ENCODE data around the gene ABHD12B. TPM values are rescaled to one million over a fixed set of nuclear protein-coding genes. Genes with fewer than 3 reads are reported as not detected.

The ABHD12B gene
- total and polyA plus RNA-seq, 2 donors (not counting 3 experiments of a cell fraction or from before 2014, with no cell fraction given) = not detected

DNA sequence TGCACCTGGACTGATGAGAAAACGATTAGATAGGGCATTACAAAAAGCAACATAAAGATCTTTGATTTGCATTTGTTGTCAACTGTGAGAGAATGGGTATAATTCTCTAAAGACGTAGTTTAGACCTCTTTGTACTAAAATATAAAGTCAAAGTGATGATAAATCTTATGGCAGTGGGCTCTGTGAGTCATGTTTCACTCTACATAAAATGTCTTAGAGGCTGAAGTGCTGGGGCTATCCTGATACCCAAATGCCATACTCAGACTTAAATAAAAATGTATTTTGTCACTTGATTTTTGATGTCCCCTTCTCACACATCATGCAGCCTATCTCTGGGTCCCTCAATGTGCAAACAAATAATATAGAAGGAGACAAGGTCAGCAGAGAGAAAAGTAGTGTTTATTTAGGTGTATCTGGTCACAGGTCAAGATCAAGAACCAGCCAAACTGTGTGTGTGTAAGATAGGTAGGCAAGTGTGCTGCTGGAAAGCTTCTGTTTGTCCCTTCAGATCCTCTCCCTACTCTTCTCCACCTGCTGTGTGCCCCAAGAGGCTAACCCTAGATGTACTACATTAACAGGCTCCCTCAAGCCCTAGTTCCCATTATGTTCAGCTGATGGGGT is 33.9 kb upstream of the ABHD12B start:
- BruUV-seq (replicated peaks) = no TSS peak
- CTCF ChIA-PET = interaction anchor here (1.0 kb wide), 1 partner anchor 64 kb away, joined by 3 read pairs; no protein-coding TSS in a partner anchor
- H3K4me1 ChIP-seq (ENCODE audit: control insufficient read depth, extremely low read depth, insufficient read depth, low read length) = no peaks in the 10 kb centered on the region
- peaks cover 4 to 10% of the 10 kb centered on the region in 2 experiments for H3K27me3 ChIP-seq (ENCODE audit: control insufficient read depth in 2 of 2, insufficient read depth in 2 of 2, low read length in 2 of 2)
- no peaks in the 10 kb centered on the region for H3K9me1 ChIP-seq (replicated peaks; ENCODE audit: control insufficient read depth, extremely low read depth, insufficient read depth, low read length)
- H3K27ac ChIP-seq (ENCODE audit: insufficient read depth, low read depth, low read length) = no peak overlapping the region
- H3K36me3 ChIP-seq (ENCODE audit: control insufficient read depth in 2 of 2, extremely low read depth in 1 of 2, insufficient read depth in 2 of 2, low read length in 2 of 2) = no peaks in the 10 kb centered on the region
- intact Hi-C loops (cut with micrococcal nuclease) = loop anchor here (10.0 kb wide), 1 partner anchor 523 kb away; the partner anchor contains the start of genes DMAC2L and L2HGDH
- H3K9me3 ChIP-seq (replicated peaks; ENCODE audit: control insufficient read depth, insufficient read depth, low read length) = no peaks in the 10 kb centered on the region
- no peak overlapping the region for H3K9ac ChIP-seq (replicated peaks; ENCODE audit: extremely low read depth, insufficient read depth, low read length)
- H3K79me2 ChIP-seq (ENCODE audit: control insufficient read depth, insufficient read depth, low read length) = no peaks in the 10 kb centered on the region
- no peaks in the 10 kb centered on the region for H4K20me1 ChIP-seq (replicated peaks; ENCODE audit: control insufficient read depth, extremely low read depth, insufficient read depth, low read length)
- TF ChIP-seq EZH2 (IDR thresholded peaks at IDR 0.05; ENCODE audit: borderline replicate concordance, low read depth, low read length, severe bottlenecking) (no peak), FOS (IDR thresholded peaks at IDR 0.05; ENCODE audit: borderline replicate concordance, insufficient read depth, low read length) (no peak), POLR2AphosphoS5 (IDR thresholded peaks at IDR 0.05; ENCODE audit: insufficient read depth, low read depth, low read length) (no peak), MYC (IDR thresholded peaks at IDR 0.05; ENCODE audit: low read depth, low read length) (no peak), JUN (IDR thresholded peaks at IDR 0.05; ENCODE audit: borderline replicate concordance, insufficient read depth, insufficient read length, low read depth) (no peak)
- TF ChIP-seq, protein P1, sequence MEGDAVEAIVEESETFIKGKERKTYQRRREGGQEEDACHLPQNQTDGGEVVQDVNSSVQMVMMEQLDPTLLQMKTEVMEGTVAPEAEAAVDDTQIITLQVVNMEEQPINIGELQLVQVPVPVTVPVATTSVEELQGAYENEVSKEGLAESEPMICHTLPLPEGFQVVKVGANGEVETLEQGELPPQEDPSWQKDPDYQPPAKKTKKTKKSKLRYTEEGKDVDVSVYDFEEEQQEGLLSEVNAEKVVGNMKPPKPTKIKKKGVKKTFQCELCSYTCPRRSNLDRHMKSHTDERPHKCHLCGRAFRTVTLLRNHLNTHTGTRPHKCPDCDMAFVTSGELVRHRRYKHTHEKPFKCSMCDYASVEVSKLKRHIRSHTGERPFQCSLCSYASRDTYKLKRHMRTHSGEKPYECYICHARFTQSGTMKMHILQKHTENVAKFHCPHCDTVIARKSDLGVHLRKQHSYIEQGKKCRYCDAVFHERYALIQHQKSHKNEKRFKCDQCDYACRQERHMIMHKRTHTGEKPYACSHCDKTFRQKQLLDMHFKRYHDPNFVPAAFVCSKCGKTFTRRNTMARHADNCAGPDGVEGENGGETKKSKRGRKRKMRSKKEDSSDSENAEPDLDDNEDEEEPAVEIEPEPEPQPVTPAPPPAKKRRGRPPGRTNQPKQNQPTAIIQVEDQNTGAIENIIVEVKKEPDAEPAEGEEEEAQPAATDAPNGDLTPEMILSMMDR (IDR thresholded peaks at IDR 0.05; ENCODE audit: extremely low read depth in 1 of 2, insufficient read depth in 1 of 2, low read depth in 1 of 2, low read length in 2 of 2) = no peak
- TF ChIP-seq, protein P2, sequence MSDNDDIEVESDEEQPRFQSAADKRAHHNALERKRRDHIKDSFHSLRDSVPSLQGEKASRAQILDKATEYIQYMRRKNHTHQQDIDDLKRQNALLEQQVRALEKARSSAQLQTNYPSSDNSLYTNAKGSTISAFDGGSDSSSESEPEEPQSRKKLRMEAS (IDR thresholded peaks at IDR 0.05; ENCODE audit: insufficient read depth, insufficient read length) = no peak
- no peak for DNase-seq (ENCODE audit: low read depth, low spot score)
- POLR2A ChIA-PET = no interaction called here
- no peak for FAIRE-seq
- H3K4me3 ChIP-seq (replicated peaks in 1 of 3; ENCODE audit: insufficient read depth in 1 of 3, low read depth in 1 of 3, low read length in 3 of 3) = no peak overlapping the region
- H3K4me2 ChIP-seq (ENCODE audit: insufficient read depth, low read length) = no peak overlapping the region
- dilution Hi-C loops (cut with MboI; ENCODE audit: extremely low pct_ligation_motif_present, low sequenced_read_pairs) = no loop called here
- no peak overlapping the region for H2AFZ ChIP-seq (ENCODE audit: low read depth, low read length)
